GM10266 (cell line): ENCODE measurements around the gene SERPINI1.

Experiments
- DNase-seq: peaks from one replicate; pipeline ENCODE4 v3.0.0; 2012; ENCODE audit errors: extremely low spot score
- TF ChIP-seq, protein P1 (sequence below): IDR thresholded peaks from 2 replicates; pipeline ENCODE4 v1.5.1; 2012; ENCODE audit warnings: mild to moderate bottlenecking, low read depth; ENCODE audit not compliant: control insufficient read depth, insufficient read depth; ENCODE audit errors: missing control alignments

The SERPINI1 gene

GRCh38 chr3:167858865-167859264, 123.3 kb downstream of the SERPINI1 start:
- DNase-seq, result no peak
- TF ChIP-seq, protein P1, sequence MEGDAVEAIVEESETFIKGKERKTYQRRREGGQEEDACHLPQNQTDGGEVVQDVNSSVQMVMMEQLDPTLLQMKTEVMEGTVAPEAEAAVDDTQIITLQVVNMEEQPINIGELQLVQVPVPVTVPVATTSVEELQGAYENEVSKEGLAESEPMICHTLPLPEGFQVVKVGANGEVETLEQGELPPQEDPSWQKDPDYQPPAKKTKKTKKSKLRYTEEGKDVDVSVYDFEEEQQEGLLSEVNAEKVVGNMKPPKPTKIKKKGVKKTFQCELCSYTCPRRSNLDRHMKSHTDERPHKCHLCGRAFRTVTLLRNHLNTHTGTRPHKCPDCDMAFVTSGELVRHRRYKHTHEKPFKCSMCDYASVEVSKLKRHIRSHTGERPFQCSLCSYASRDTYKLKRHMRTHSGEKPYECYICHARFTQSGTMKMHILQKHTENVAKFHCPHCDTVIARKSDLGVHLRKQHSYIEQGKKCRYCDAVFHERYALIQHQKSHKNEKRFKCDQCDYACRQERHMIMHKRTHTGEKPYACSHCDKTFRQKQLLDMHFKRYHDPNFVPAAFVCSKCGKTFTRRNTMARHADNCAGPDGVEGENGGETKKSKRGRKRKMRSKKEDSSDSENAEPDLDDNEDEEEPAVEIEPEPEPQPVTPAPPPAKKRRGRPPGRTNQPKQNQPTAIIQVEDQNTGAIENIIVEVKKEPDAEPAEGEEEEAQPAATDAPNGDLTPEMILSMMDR, result no peak

DNA sequence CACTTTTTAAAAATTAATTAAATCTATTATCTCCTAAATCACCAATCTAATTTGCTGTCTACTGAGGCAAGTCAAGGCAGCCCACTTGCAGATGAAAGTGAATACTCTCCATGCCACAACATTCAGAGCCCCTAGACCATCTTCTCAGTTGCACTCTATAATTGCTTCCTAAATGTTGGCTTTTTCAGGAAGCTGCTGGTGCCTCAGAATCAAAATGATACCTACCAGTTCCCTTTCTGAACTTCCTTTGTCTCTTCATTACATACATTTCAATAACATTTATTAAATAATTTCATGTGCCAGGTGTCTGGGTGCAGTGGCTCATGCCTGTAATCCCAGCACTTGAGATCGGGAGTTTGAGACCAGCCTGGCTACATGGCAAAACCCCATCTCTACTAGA, 124.1 kb downstream of the SERPINI1 start:
- no peak for DNase-seq
- TF ChIP-seq, protein P1, result no peak

- no peak for DNase-seq
- TF ChIP-seq, protein P1, result no peak
Observed at GRCh38 chr3:167861649-167862048, 126.1 kb downstream of the SERPINI1 start.

DNA sequence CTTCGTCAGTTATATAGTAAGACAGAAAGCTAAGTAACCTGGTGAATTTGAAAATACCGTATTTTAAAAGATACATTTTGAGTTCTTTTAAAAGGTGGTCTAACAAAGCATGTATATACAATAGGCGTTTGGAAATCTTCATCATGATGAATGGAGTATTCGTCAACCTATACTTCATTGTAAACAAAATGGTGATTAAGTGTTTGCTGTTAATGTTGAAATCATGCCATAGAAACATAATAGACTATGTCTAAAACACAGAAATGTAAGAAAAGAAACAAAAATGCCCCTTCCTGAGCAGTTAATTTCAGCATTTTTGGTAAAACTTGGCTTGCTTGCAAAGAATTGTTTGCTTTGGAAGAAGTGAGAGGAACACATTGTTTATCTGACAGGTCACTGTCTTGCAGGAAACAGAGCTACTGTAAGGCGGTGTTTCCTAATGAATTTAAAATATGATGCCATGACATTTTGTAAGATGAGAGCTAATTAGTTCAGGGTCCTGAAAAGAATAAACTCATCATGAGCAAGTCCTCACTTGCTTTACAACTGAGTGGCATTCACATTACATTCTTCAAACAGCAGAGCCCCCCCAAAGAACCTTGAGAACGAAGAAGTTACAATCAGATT, 126.7 kb downstream of the SERPINI1 start:
- TF ChIP-seq, protein P1, result no peak
- no peak for DNase-seq

DNA sequence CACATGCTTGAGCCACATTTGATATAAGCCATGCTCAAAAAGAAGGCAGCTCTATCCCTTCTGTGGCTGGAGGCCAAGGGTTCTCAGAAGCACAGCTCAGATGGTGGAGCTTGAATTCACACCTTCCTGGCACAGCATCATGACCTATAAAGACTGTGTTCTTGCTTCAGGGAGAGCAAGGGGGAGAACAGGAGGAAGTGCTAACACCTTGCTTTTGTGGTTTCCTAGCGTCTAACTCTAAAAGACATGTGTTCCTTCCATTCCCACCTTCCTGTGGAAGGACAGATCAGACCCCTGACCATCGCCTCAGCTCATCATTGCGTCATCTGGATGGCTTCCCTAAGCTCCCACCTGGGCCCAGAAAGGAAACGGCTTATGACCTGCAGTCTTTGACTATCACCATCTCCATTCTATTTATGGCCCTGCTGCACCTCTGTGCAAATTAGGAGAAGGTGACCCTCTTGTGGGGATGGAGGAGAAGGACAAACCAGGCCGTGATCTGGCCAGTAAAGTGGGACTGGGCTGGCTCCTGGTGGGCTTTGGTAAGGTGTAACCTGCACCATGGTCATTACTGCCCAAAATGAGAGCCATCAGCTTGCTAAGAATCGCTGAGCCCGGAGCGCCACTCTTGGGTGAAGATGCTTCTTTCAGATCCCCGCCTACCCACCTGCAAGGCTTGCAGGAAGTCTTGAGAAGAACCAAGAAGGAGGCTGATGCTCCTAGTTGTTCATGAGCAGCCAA, 128.5 kb downstream of the SERPINI1 start:
- TF ChIP-seq, protein P1, result peak; percentile 1
- DNase-seq, result no peak

- TF ChIP-seq, protein P1, result no peak
- DNase-seq, result no peak
Observed at GRCh38 chr3:167864552-167864874, 129.0 kb downstream of the SERPINI1 start.

DNA sequence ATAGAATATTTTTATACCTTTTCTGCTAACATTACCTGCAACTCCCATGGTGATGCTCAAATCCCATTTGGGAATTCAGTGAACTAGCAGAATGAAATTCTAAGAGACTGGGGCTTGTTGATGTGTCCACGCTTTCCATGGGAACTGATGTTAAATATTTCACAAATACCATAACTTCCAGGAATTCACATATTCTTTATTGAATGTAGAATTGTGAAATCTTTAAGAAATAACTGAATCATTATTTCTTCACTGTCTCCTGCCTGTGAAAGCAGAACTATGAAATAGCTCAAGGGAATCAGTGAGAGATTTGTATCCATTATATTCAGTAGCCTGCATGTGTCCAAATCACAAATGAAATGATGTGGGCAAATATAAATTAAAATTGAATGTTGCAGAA, 130.8 kb downstream of the SERPINI1 start:
- TF ChIP-seq, protein P1, result no peak
- DNase-seq, result no peak
